Measurements from ENCODE around the gene NAP1L4.
"Not testable (repeated sequence)": the region's sequence is repeated elsewhere in the genome, so short reads cannot be mapped to it uniquely, and the experiment has no call there.

NAP1L4 gene

DNA sequence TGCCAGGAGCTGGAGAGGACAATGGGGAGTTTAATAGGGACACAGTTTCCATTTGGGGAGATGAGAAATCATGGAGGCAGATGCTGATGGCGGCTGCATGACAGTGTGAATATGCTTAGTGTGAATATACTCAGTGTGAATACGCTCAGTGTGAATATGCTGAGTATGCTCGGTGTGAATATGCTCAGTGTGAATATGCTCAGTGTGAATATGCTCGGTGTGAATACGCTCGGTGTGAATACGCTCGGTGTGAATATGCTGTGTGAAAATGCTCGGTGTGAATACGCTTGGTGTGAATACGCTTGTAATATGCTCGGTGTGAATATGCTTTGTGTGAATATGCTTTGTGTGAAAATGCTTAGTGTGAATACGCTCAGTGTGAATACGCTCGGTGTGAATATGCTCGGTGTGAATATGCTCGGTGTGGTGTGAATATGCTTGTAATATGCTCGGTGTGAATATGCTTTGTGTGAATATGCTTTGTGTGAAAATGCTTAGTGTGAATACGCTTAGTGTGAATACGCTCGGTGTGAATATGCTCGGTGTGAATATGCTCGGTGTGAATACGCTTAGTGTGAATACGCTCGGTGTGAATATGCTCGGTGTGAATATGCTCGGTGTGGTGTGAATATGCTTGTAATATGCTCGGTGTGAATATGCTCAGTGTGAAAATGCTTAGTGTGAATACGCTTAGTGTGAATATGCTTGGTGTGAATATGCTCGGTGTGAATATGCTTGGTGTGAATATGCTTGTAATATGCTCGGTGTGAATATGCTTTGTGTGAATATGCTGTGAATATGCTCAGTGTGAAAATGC is 54.3 kb downstream of the NAP1L4 start:
- not testable (repeated sequence) for DNase-seq (ENCODE audit: low read depth, low spot score)

DNA sequence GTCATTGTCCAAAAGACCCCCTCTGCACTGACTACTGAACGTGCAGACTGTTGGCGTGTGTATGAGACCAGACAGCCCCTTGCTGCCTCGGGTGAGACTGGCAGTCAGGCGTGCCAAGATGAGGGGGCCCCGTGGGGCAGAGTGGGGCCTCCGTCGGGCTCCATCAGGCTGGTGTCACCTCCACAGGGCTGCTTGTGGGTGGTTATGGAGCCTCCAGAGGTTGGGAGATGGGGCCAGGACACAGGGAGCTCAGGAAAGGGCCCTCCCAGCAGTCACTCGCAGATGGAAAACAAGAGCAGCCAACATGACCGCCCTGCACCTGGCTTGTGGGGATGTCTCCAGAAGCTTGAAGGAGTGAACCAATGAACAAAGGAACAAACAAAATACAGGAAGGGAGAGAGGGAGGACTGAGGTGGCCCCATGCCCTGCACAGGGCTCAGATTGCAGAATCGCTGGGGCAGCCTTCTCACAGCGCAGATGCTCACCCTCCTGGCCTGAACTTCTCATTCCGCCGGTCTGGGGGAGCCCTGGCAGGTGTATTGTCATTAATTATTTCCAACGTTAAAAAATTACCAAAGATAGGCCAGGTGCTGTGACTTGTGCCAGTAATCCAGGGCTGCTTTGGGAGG is 57.4 kb downstream of the NAP1L4 start:
- DNase-seq (ENCODE audit: low read depth, low spot score) = no peak

DNA sequence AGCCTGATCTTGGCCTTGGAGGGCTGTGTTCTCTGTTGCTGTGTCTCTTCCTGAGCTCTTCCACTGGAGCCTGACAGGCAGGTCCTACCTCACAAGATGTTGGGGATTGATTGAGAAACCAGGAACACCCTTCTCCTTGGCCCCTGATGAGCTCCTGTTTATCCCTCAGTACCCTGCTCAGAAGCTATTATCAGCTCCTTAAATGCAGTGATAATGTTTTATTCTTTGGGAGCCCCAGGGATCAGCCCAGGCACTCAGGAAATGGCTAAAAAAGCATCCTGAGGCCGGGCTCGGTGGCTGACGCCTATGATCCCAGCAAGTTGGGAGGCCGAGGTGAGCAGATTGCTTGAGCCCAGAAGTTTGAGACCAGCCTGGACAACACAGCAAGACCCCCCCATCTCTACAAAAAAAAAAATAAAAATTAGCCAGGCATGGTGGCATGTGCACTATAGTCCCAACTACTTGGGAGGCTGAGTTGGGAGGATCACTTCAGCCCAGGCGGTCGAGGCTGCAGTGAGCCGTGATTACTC is 58.0 kb downstream of the NAP1L4 start:
- DNase-seq (ENCODE audit: low read depth, low spot score) = no peak

DNA sequence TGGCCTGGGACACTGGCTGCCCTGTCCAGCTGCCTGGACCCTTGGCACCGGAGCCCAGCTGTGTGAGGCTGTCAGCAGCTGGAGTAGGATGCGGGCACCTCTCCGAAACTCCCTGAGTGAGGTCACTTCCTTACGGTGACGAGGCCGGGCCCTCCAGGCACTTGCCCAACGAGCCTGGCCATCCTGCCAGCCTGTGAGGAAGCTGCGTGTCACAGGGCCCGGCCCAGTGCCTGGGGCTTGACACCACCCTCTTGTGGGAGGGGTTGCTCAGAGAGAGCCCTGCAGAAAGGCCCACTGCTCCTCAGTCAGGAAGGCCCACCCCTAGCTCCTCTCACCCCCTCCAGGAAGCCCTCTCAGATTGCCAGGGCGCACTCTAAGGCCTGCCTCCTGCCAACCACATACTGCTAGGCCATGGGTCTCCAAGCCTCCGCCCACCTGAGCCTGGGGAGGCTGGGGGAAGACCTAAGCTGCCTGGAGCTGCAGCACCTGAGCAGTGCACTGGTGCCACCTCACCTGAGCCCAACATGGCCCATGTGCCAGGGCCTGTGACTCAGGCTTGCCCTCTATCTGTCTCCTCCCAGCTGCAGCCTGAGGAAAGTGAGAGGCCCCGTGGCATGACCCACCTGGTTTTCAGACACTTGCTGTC is 58.6 kb downstream of the NAP1L4 start:
- DNase-seq (ENCODE audit: low read depth, low spot score) = peak; percentile 74

DNA sequence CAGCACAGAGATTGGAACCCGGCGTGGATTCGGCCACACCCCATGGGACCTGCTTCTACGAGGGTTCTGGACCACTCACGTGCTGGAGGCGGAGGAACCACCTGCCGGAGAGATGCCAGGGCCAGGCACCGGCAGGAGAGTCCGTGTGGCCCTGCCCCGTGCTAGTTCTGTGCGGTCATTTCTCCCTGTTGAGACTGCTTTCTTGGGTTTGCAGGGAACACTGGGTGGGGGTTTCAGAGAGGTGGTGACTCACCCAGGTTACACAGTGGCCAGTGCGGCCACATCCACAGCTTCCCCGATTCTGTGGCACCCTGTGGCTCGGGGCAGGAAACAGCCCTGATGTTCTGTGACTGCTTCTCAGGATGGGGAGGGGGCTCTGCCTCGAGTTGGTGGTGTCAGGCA is 59.3 kb downstream of the NAP1L4 start:
- DNase-seq (ENCODE audit: low read depth, low spot score) = peak; percentile 75

DNA sequence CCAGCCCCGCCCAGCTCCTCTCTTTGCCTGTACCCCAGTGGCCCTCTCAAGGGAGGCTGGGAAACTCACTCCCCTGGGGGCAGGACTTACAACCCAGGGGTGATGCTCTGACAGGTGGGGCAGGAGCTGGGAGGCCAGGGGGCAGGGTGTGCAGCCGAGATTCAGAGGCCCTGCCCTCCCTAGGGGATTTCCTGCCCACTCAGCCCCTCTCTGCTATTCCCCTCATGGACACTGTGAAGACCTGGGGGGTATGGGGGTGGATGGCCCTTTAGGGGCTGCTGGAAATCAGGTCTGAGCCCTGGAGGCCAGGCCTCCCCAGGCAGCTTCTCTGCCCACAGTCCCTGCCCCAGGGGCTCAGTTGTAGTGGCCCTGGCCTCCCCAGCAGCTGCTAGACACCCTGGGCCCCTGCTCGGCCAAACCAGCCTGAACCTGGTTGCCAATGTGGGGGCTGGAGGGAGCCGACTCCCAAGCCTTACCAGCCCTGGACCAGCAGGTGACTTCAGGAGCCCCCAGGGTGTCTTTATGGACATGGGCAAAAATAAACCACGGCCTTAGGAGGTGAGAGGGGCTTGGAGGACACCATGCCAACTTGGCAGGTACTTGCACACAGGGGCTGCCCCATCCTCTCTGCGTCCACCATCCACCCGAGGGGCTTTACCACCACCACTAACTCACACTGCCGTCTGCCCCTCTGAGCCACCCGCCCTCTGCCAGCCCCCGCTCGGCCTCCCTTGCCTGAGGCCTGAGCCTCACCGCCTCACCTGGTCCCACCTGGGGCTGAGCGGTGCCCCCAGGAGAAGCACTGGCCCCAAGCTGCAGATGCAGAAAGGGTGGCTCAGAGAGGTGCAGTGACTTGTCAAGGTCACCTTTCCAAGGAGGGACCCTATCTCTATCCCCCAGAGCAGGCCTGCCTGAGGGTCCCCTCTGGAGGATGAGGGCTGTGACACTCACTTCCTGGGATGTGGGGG is 60.1 kb downstream of the NAP1L4 start:
- no peak for DNase-seq (ENCODE audit: low read depth, low spot score)

DNA sequence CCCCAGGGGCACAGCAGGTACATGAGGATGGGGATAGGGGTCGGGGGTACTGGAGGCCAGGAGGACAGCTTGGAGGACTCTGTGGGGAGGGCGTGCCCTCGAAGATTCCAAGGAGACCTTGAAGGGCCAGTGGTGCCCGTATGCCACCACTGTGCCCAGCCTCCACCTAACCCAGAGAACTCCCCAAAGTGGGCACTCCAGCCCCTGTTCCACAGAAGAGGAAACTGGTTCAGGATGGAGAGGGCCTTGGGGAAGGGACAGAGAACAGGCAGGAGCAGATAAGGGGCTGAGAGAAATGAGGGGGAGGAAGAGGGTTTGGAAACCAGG is 60.7 kb downstream of the NAP1L4 start:
- no peak for DNase-seq (ENCODE audit: low read depth, low spot score)

DNA sequence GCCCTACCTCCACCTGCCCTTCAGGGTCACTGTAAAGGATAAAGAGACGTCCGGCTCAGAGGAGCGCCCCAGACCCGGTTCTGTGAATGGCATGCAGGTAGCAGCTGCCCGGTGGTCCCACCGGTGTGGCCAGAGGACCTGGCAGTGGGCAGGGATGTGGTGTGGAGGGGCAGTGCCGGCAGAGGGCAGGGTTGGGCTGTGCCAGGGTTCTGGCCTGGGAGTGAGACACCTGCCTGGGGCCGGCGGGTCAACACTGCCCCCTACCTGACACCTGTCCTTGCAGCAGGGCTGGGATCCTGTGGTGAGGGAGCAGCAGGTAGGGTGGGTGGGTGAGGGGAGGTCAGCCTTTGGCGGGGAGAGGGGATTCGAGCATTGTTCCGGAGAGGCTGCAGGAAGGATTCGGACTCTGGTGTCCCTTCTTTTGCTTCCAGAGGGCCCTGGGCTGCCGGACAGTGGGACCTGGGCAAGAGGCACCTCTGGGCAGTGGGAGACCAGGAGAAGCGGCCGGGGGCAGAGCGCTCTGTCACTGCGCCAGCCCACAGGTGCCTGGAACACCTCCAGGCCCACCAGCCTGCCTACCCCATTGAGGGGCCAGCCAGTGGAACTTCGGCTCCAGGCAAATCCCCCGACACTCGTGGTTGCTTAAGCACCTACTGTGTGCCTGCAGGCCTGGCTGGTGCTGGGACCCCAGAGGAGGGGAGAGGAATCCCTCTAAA is 61.3 kb downstream of the NAP1L4 start:
- peak; percentile 75 for DNase-seq (ENCODE audit: low read depth, low spot score)

DNA sequence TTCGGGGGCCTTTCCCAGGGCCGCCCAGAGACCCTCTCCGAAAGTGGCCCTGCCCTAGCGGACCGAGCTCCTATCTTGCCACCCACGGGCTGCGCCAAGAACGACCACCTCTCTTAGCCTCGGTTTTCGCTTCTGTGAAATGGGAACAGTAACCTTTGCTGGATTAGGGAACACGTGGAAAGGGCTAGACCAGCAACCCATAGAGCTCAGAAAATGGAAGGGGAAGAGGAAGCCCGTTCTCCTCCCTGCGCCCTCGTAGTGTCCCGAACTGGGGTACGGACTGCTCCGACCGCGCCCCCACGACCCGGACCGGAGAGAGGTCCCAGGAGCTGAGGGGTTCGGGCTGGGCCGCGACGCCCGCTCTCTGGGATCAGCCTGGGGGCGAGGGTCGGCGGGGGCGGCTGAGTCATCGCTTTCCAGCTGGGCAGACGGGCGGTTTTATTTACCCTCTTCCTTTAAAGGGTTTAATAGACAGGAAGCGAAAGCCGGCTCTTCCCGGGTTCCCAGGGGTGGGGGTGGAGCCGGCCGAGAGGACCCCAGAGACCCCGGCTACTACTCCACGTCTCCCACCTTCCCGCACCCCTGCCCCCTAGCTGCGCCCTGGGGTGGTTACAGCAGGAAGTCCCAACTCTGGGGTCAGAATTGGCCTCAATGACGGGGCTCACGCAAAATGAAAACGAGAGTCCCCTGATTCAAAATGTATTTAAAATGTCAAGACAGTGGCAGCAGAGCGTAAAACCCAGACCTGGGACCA is 62.0 kb downstream of the NAP1L4 start:
- DNase-seq (ENCODE audit: low read depth, low spot score) = peak; percentile 66

DNA sequence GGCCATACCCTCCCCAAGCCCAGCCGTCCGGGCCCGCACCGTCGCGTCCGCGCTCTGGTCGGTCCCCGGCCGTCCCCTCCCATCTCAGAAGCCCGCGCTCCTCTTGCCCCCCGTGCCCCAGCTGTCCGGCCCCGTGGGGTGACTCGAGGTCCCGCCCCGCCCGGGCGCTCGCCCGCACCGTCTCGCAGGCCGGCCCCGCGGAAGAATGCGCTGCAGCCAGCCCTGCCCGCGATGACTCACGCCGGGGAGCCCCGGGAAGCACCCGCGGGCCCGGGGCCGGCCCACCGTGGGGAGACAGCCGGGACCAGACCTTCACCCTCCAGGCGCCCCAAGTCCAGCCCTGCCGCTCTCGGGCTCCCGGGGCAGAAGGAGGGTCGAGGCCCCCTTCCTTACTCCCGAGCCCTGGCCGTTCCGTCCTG is 62.6 kb downstream of the NAP1L4 start:
- peak; percentile 87 for DNase-seq (ENCODE audit: low read depth, low spot score)

DNA sequence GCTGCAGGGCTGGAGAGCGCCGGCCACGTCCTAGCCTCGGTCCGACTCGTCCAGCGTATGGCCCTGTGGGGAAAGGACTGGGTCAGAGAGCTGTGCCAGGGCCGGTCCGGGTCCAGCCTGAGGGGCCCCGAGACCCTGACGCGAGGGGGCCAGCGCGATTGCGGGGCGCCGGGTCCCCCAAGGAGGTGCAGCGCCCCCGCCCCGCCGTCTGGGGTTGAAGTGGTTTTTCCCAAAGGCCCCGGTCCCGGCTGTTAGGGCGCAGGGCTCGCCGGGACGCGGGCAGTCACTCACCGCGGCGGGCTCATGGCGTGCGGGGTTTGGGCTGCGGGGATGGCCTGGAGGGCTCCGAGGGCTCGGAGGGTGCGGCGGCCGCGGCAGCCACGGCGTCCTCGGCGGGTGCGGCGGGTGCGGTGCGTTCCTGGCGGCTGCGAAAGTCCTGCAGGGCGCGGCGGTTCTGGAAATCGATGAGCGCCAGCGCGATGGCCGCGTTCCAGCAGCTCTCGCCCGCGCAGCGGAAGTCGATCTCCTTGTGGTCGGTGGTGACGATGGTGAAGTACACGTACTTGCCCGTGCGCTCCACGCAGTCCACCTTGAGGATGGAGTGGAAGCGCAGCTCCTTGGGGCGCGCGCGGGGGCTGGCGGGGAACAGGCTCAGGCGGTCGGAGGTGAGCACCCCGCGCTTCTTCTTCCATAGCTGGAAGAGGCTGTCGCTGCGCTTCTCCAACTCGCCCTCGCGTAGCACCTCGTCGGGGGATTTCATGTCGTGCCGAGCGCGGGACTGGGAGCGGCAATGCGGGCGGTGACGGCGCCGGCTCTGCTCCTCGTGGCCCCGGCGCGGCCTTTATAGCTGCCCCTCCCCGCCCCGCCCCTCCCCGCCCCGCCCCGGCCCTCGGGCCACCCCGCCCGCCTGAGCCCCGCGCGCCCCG is 63.3 kb downstream of the NAP1L4 start, which contains the start of gene PHLDA2:
Gene PHLDA2, minus strand, starts transcription at position 816 of the 926 bp plus-strand sequence. Its CDS starts 56 bp downstream, at position 760.
- DNase-seq (ENCODE audit: low read depth, low spot score) = peak; percentile 78

DNA sequence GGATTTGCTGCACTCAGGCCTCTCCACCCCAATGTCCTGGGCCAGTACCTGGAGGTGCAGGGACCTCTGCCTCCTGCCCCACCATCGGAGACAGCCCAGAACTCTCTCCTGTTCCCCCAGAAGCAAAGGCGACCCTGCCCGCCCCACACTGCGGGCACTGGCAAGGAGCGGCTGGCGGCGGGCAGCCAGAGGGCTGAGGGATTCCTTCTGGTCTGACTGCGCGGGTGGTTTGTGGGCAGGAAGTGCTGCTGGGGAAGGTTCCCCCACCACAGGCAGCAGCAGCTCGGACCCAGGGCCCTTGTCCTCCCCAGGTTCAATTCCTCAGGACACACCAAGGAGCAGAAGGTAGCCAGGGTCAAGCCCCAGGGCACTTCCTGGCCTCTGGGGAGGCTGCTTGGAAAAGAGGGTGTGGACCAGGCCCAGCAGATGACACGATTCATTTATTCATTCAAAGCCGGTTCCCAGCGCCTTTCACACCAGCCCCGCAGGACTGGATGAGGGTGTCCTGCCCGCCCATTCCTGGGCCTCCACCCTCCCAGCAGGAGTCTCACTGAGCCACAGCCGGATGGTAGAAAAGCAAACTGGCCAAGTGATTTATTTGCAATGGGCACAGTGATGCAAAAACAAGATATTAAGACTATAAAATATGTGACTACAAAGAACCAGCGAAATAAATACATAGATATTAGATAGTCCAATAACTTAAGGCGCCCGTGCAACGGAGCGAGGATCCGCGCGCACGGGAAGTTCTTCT is 64.1 kb downstream of the NAP1L4 start:
- peak; percentile 54 for DNase-seq (ENCODE audit: low read depth, low spot score)

DNA sequence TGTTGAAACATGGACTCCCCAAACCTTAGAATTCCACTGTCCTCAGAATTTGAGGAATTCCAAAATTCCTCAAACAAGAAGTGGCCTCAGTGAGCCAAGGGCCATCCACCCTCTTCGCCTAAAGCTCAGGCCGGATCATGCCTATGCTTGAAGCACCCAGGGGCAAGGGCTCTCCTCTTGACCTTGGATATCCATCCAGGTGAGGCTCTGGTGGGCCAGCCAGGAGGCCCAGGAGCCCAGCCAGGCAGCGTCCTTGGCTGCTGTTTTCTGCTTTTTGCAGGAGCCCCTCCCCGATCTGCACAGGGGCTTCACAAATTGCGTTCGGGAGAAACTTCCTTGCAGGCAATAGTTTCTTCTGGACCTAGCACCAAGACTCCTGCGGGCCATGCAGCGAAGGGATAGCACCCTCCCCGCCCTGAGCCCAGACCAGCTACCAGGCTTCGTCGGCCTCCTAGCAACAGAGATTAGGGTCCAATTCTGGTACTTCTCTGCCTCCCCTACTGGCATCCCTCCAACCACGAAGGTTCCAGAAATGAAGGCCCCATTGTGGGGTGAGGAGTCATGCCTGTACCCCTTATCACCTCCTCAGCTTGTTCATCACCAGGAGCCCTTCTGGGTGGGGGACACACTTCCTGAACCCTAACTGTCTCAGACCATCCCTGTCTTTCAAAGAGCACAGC is 64.9 kb downstream of the NAP1L4 start:
- DNase-seq (ENCODE audit: low read depth, low spot score) = no peak

DNA sequence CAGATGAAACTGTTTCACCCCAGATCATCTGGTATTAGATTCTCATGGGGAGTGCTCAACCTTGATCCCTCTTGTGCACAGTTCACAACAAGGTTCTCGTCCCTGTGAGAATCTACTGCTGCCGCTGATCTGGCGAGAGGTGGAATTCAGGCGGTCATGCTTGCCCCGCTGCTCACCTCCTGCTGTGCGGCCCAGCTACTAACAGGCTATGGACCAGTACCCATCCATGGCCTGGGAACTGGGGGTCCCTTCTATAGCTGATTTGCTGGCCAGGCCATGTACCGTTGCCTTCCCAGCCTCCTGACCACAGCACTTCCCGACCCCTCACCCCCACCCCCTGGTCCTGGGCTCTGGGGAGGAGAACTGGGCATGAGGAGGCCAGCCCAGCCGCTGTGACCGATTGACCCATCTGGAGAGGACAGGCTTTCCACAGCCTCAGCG is 65.5 kb downstream of the NAP1L4 start:
- no peak for DNase-seq (ENCODE audit: low read depth, low spot score)

DNA sequence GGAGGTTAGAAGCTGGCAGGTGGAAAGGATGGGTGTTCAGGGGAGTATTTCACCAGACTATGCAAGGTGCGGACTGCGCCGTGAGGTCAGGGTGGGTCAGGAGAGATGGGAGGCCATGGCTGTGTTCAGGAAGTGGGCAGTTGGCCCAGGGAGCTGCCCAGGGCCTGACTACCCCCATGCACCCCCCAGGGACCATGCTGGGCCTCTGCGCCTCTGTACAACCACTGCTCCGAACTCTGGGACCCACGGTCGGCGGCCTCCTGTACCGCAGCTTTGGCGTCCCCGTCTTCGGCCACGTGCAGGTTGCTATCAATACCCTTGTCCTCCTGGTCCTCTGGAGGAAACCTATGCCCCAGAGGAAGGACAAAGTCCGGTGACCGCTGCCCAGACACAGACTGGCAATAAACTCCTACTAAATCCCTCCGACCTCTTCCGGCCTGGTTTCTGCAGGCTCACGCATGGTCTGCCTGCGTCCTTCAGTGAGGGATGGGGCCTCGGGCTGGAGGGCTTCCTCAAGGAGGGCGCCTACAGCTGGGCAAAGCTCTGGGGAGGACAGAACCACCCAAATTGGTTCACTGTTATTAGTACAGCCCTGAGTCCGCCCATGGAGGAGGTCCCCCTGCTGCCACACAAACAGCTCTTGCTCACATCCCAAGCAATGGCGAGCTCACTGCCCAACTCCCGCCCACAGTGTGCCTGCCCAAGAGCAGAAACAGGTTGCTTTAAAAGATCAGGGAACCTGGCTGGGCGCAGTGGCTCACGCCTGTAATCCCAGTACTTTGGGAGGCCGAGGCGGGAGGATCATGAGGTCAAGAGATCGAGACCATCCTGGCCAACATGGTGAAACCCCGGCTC is 67.1 kb downstream of the NAP1L4 start:
- no peak for DNase-seq (ENCODE audit: low read depth, low spot score)

DNA sequence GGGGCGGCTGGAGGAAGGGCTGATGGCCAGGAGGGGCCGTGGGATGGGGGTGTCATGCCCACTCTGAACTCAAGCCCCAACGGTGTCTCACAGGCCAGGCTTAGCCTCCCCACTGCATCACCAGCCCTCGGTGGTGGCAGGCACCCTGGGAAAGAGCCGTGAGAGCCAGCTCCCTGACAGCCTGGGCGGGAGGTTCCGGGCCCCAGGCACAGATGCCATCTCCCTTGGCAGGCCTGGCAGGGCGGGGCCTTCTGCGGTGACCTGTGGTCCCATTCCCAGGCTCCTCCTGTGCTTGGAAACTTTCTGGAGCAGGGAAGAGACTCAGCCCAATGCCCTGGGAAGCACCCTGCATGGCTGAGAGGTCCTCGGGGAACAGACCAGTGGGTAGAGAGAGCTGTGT is 67.7 kb downstream of the NAP1L4 start:
- DNase-seq (ENCODE audit: low read depth, low spot score) = no peak

Data from astrocyte of the hippocampus (primary cell).